ENCODE results near the gene LRP1B.

LRP1B gene

DNA sequence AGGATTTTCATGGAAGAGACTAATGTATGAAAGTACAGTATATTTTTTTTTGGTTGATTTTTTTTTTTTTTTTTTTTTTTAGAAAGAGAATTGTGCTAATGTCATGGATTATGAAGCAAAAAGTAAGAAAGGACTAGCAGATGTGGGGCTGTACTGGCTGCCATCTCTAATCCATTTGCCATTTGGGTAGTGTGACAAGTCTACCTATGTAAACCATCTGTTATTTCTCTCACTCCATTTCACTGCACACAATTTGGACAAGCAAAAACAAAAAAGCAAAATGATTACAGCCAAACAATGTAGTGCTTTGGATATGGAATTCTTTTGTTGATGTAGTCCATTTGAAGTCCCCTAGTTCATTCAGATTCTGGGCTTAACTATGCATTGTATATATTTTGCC, 1355.4 kb downstream of the LRP1B start:
- no peaks in the 10 kb centered on the region for H3K27me3 ChIP-seq
- H3K36me3 ChIP-seq, result no peaks in the 10 kb centered on the region
- TF ChIP-seq, protein P1, sequence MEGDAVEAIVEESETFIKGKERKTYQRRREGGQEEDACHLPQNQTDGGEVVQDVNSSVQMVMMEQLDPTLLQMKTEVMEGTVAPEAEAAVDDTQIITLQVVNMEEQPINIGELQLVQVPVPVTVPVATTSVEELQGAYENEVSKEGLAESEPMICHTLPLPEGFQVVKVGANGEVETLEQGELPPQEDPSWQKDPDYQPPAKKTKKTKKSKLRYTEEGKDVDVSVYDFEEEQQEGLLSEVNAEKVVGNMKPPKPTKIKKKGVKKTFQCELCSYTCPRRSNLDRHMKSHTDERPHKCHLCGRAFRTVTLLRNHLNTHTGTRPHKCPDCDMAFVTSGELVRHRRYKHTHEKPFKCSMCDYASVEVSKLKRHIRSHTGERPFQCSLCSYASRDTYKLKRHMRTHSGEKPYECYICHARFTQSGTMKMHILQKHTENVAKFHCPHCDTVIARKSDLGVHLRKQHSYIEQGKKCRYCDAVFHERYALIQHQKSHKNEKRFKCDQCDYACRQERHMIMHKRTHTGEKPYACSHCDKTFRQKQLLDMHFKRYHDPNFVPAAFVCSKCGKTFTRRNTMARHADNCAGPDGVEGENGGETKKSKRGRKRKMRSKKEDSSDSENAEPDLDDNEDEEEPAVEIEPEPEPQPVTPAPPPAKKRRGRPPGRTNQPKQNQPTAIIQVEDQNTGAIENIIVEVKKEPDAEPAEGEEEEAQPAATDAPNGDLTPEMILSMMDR (IDR thresholded peaks at IDR 0.05), result no peak
- H3K27ac ChIP-seq, result no peak overlapping the region
- no peaks in the 10 kb centered on the region for H3K9me3 ChIP-seq
- H3K4me3 ChIP-seq (ENCODE audit: low read depth in 1 of 2, low read length in 1 of 2), result no peak overlapping the region
- H3K4me1 ChIP-seq (ENCODE audit: control insufficient read depth in 1 of 2, insufficient read depth in 1 of 2, low read depth in 1 of 2, low read length in 1 of 2), result no peaks in the 10 kb centered on the region

DNA sequence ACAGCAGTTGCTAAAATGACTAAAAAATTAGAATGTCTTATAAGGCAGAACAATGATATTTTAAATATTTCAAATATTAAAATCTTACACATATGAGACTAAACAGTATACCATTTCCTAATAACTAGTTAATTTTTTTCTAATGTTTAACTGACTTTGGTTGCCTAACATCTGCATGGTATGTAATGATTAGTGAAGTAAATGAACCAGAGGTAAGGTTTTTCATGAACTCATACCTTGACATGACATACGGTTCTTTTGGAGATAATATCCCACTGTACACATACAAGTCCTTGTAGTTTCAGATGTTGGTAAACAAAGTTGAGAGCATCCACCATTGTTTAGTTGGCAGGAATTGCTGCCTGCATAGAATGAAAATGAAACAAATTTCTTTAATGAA, 1360.2 kb downstream of the LRP1B start:
- Histone ChIP-seq H3K4me3 (ENCODE audit: low read depth in 1 of 2, low read length in 1 of 2) (no peak overlapping the region), H3K9me3 (no peaks in the 10 kb centered on the region), H3K4me1 (ENCODE audit: control insufficient read depth in 1 of 2, insufficient read depth in 1 of 2, low read depth in 1 of 2, low read length in 1 of 2) (no peaks in the 10 kb centered on the region), H3K36me3 (no peaks in the 10 kb centered on the region), H3K27me3 (no peaks in the 10 kb centered on the region), H3K27ac (no peak overlapping the region)
- TF ChIP-seq, protein P1 (IDR thresholded peaks at IDR 0.05), result no peak

DNA sequence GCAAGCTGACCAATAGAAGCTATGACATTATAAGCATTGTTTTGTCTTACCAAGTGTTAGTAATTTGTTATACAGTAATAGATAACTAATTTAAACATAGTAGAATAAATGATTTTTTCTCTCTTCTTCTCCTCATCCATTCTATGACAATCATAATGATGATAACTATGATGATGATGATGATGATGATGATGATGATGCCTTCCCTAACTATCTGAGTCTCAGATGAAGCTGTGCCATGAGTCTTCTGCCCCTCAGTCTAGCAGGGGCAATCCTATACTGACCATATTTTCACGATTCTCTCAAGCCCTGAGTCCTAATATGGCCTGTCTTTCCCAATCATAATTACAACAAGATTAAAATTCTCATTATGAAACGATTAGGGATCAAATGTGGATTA, 1369.0 kb downstream of the LRP1B start:
- Histone ChIP-seq H3K9me3 (no peaks in the 10 kb centered on the region), H3K27me3 (no peaks in the 10 kb centered on the region), H3K4me1 (ENCODE audit: control insufficient read depth in 1 of 2, insufficient read depth in 1 of 2, low read depth in 1 of 2, low read length in 1 of 2) (no peaks in the 10 kb centered on the region), H3K36me3 (no peaks in the 10 kb centered on the region), H3K27ac (no peak overlapping the region), H3K4me3 (ENCODE audit: low read depth in 1 of 2, low read length in 1 of 2) (no peak overlapping the region)
- TF ChIP-seq, protein P1 (IDR thresholded peaks at IDR 0.05), result no peak

DNA sequence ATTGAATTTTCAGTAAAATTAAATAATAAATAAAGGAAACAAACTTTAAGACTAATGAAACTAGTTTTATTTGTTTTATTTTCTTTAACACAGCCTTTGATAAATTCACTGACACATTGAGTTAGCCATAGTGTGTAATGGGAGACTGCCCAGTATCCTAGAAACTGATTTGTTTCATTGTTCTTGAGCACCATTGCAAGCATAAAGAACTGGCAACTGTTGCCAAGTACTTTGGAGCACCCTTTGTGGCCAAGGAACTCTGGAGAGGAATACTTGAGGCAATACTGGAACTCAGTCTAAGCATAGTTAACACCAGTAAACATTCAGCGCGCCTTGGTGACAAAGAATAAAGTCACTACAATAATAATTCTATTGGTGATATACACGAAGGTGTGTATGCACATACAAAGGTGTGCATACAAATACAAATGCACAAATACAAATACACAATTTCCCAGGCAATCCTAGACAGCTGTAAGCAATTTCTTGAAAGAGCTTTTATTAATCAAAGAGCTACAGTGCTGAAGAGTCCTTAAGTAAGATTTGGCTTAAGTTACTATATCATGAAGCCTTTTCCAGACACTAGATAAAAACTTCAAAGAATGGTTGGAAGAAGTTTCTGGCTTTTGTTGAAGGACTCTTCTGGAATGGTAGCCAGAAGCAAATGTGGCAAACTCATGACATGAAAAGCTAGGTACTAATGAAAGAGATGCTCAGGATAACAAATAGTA, 1371.2 kb downstream of the LRP1B start:
- Histone ChIP-seq H3K27ac (no peak overlapping the region), H3K36me3 (no peaks in the 10 kb centered on the region), H3K27me3 (no peaks in the 10 kb centered on the region), H3K4me3 (ENCODE audit: low read depth in 1 of 2, low read length in 1 of 2) (no peak overlapping the region), H3K9me3 (no peaks in the 10 kb centered on the region), H3K4me1 (ENCODE audit: control insufficient read depth in 1 of 2, insufficient read depth in 1 of 2, low read depth in 1 of 2, low read length in 1 of 2) (no peaks in the 10 kb centered on the region)
- TF ChIP-seq, protein P1 (IDR thresholded peaks at IDR 0.05), result no peak

DNA sequence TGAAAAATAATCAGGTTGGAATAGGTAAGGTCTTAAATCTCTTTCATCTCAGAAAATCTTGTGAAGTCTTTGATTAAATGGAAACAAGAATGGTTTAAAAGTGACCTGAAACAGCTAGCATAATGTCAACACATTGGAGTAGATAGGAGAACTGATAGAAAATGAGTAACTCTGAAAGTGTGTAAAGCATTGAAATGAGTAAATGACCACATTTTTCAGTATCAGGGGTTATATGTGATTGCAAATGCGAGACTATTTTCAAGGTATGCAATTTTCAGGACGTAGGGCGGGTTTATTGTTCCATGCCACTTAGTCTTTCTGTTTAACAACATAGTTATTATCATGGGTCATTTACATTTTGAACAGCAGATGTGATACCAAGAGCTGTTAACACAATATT, 1383.2 kb downstream of the LRP1B start:
- TF ChIP-seq, protein P1 (IDR thresholded peaks at IDR 0.05), result no peak

More for the DNA sequence above, 1383.2 kb downstream of the LRP1B start:
- Histone ChIP-seq H3K27me3 (no peaks in the 10 kb centered on the region), H3K9me3 (no peaks in the 10 kb centered on the region), H3K4me1 (ENCODE audit: control insufficient read depth in 1 of 2, insufficient read depth in 1 of 2, low read depth in 1 of 2, low read length in 1 of 2) (no peaks in the 10 kb centered on the region), H3K4me3 (ENCODE audit: low read depth in 1 of 2, low read length in 1 of 2) (no peak overlapping the region), H3K27ac (no peak overlapping the region), H3K36me3 (no peaks in the 10 kb centered on the region)

Data from neutrophil (primary cell).